Measurements from ENCODE around the gene CCDC69.
A peak's percentile ranks its signal among the peaks of the same experiment; 100 is the strongest.
"Not testable (repeated sequence)": the region's sequence is repeated elsewhere in the genome, so short reads cannot be mapped to it uniquely, and the experiment has no call there.

CCDC69 gene

GRCh38 chr5:151223447-151224264 lies at the start of gene CCDC69:
TSS of gene CCDC69 (minus strand) at chr5:151224092. CDS start at chr5:151223970, 122 bp downstream.
- DNase-seq: peak; percentile 79

GRCh38 chr5:151271336-151271735 lies 47.4 kb upstream of the CCDC69 start:
- no peak for DNase-seq

- DNase-seq: no peak
Measured at GRCh38 chr5:151270599-151270998, 46.7 kb upstream of the CCDC69 start.

- DNase-seq: no peak
Measured at GRCh38 chr5:151267491-151268260, 43.8 kb upstream of the CCDC69 start.

GRCh38 chr5:151264113-151264512 lies 40.2 kb upstream of the CCDC69 start:
- DNase-seq: no peak

- DNase-seq: no peak
Measured at GRCh38 chr5:151262532-151262931, 38.6 kb upstream of the CCDC69 start.

- DNase-seq: no peak
Measured at GRCh38 chr5:151259931-151260330, 36.0 kb upstream of the CCDC69 start.

GRCh38 chr5:151258816-151259215 lies 34.9 kb upstream of the CCDC69 start:
- no peak for DNase-seq

GRCh38 chr5:151258201-151258611 lies 34.3 kb upstream of the CCDC69 start:
- DNase-seq: no peak

GRCh38 chr5:151257731-151258181 lies 33.9 kb upstream of the CCDC69 start:
- no peak for DNase-seq

- DNase-seq: no peak
Measured at GRCh38 chr5:151255621-151256286, 31.9 kb upstream of the CCDC69 start.

GRCh38 chr5:151254990-151255389 lies 31.1 kb upstream of the CCDC69 start:
- not testable (repeated sequence) for DNase-seq

GRCh38 chr5:151254556-151254955 lies 30.7 kb upstream of the CCDC69 start:
- no peak for DNase-seq

GRCh38 chr5:151253605-151253950 lies 29.7 kb upstream of the CCDC69 start:
- DNase-seq: peak; percentile 29

GRCh38 chr5:151252762-151253604 lies 29.1 kb upstream of the CCDC69 start, which contains the start of gene GM2A:
TSS of gene GM2A (plus strand) at chr5:151253185. CDS start at chr5:151253217, 32 bp downstream.
- DNase-seq: peak; percentile 100

GRCh38 chr5:151251621-151252020 lies 27.7 kb upstream of the CCDC69 start:
- no peak for DNase-seq

- no peak for DNase-seq
Measured at GRCh38 chr5:151251001-151251551, 27.2 kb upstream of the CCDC69 start.

- no peak for DNase-seq
Measured at GRCh38 chr5:151250346-151251000, 26.6 kb upstream of the CCDC69 start.

- DNase-seq: no peak
Measured at GRCh38 chr5:151249281-151249680, 25.4 kb upstream of the CCDC69 start.

GRCh38 chr5:151248651-151249050 lies 24.8 kb upstream of the CCDC69 start:
- DNase-seq: no peak

- no peak for DNase-seq
Measured at GRCh38 chr5:151245680-151246219, 21.9 kb upstream of the CCDC69 start.
